GM23338 (cell line): ENCODE results near the gene AKT1S1. TPM values are rescaled to one million over a fixed set of nuclear protein-coding genes. Genes with fewer than 3 reads are reported as not detected.

ENCODE experiments used
- ATAC-seq: fragments of 200-7000 bp; cut with Tn5 transposase; 3 replicates; pipeline ENCODE4 v1.9.1; 2020
- DNase-seq: peaks from one replicate; pipeline ENCODE4 v3.0.0-alpha.2; 2015; ENCODE audit warnings: low spot score
- H2AFZ ChIP-seq: fragments of 200-600 bp; sonication (generic); 2 replicates; pipeline ENCODE4 v1.8.0; 2016; ENCODE audit warnings: antibody characterized with exemption, mild to moderate bottlenecking, moderate library complexity
- H3F3A ChIP-seq: fragments of 200-600 bp; sonication (generic); replicated peaks from 2 replicates; pipeline ENCODE4 v1.8.0; 2017; ENCODE audit warnings: antibody characterized with exemption, mixed run types, low read depth
- H3K27ac ChIP-seq: fragments of 200-600 bp; sonication (generic); 2 replicates; pipeline ENCODE4 v1.6.1; 2016; ENCODE audit warnings: low read depth
- H3K27me3 ChIP-seq: fragments of 200-600 bp; sonication (generic); 2 replicates; pipeline ENCODE4 v1.8.0; 2016; ENCODE audit warnings: mild to moderate bottlenecking, mixed run types, moderate library complexity; ENCODE audit not compliant: insufficient read depth
- H3K36me3 ChIP-seq: fragments of 200-600 bp; sonication (generic); 2 replicates; pipeline ENCODE4 v1.8.0; 2016; ENCODE audit warnings: mild to moderate bottlenecking; ENCODE audit not compliant: insufficient read depth
- H3K4me1 ChIP-seq: fragments of 200-600 bp; sonication (generic); 2 replicates; pipeline ENCODE4 v1.8.0; 2016; ENCODE audit warnings: mild to moderate bottlenecking, moderate library complexity; ENCODE audit not compliant: insufficient read depth
- H3K4me2 ChIP-seq: fragments of 200-600 bp; sonication (generic); 2 replicates; pipeline ENCODE4 v1.7.1; 2017; ENCODE audit warnings: mixed run types
- H3K4me3 ChIP-seq: fragments of 200-600 bp; sonication (generic); 2 replicates; pipeline ENCODE4 v1.6.1; 2016; ENCODE audit warnings: mixed run types
- H3K79me2 ChIP-seq: fragments of 200-600 bp; sonication (generic); replicated peaks from 2 replicates; pipeline ENCODE4 v1.8.0; 2017; ENCODE audit warnings: mild to moderate bottlenecking; ENCODE audit not compliant: insufficient read depth
- H3K9me2 ChIP-seq: fragments of 200-600 bp; sonication (generic); 2 replicates; pipeline ENCODE4 v1.8.0; 2017; ENCODE audit not compliant: insufficient read depth
- H4K20me1 ChIP-seq: fragments of 200-600 bp; sonication (generic); replicated peaks from 2 replicates; pipeline ENCODE4 v1.8.0; 2017; ENCODE audit warnings: mild to moderate bottlenecking; ENCODE audit not compliant: insufficient read depth
- H3K27ac Mint-ChIP-seq: 2 replicates; pipeline ENCODE4 v1.8.0; 2020; ENCODE audit warnings: inconsistent platforms, mild to moderate bottlenecking, moderate library complexity, mixed read lengths
- H3K27me3 Mint-ChIP-seq: 3 replicates; pipeline ENCODE4 v1.8.0; 2022; ENCODE audit warnings: low read depth, mild to moderate bottlenecking, moderate library complexity, mixed read lengths, inconsistent platforms; ENCODE audit not compliant: insufficient read depth, poor library complexity
- H3K36me3 Mint-ChIP-seq: 3 replicates; pipeline ENCODE4 v1.8.0; 2021; ENCODE audit warnings: low read depth, mild to moderate bottlenecking, inconsistent platforms, moderate library complexity, mixed read lengths
- H3K4me1 Mint-ChIP-seq: 3 replicates; pipeline ENCODE4 v1.8.0; 2020; ENCODE audit warnings: mild to moderate bottlenecking, inconsistent platforms, mixed read lengths
- H3K4me3 Mint-ChIP-seq: 3 replicates; pipeline ENCODE4 v1.8.0; 2021; ENCODE audit warnings: moderate library complexity, mild to moderate bottlenecking, inconsistent platforms, mixed read lengths
- H3K9me3 Mint-ChIP-seq: 3 replicates; pipeline ENCODE4 v1.8.0; 2020; ENCODE audit warnings: moderate library complexity, mild to moderate bottlenecking, inconsistent platforms, mixed read lengths
- CREB1 ChIP-seq: fragments of 250-450 bp; sonication (Bioruptor Pico); IDR thresholded peaks from 2 replicates; pipeline ENCODE4 v1.5.0; 2020; ENCODE audit warnings: low read depth, mild to moderate bottlenecking, moderate library complexity
- EZH2 ChIP-seq: fragments of 200-600 bp; sonication (generic); IDR thresholded peaks from one replicate; pipeline ENCODE4 v1.8.0; 2017; ENCODE audit warnings: antibody characterized with exemption, mild to moderate bottlenecking, low read depth; ENCODE audit not compliant: unreplicated experiment
- EZH2phosphoT487 ChIP-seq: fragments of 200-600 bp; sonication (generic); IDR thresholded peaks from one replicate; pipeline ENCODE4 v1.8.1; 2018; ENCODE audit warnings: antibody characterized with exemption; ENCODE audit not compliant: unreplicated experiment
- JUNB ChIP-seq: IDR thresholded peaks from one replicate; pipeline ENCODE4 v1.6.1; 2016; ENCODE audit warnings: antibody characterized with exemption; ENCODE audit not compliant: unreplicated experiment
- NANOG ChIP-seq: IDR thresholded peaks from 2 replicates; pipeline ENCODE4 v1.6.1; 2016; ENCODE audit warnings: antibody characterized with exemption, borderline replicate concordance
- POLR2AphosphoS5 ChIP-seq: IDR thresholded peaks from 2 replicates; pipeline ENCODE4 v1.6.1; 2016; ENCODE audit warnings: antibody characterized with exemption, low read depth
- STAT1 ChIP-seq: IDR thresholded peaks from one replicate; pipeline ENCODE4 v1.6.1; 2016; ENCODE audit warnings: antibody characterized with exemption; ENCODE audit not compliant: unreplicated experiment
- ZNF114 ChIP-seq: fragments of 250-450 bp; sonication (Bioruptor Pico); IDR thresholded peaks from 2 replicates; pipeline ENCODE4 v1.5.0; 2020; ENCODE audit warnings: mild to moderate bottlenecking, moderate library complexity
- ZNF331 ChIP-seq: fragments of 250-450 bp; sonication (Bioruptor Pico); IDR thresholded peaks from 2 replicates; pipeline ENCODE4 v1.5.0; 2020; ENCODE audit warnings: low read depth, mild to moderate bottlenecking, moderate library complexity
- polyA plus RNA-seq: library from polyadenylated mRNA; unstranded; fragments of >200 nt; fragmentation: Nextera tagmentation; extraction: Ambion mirVana; gene quantifications from 2 replicates; pipeline ENCODE4 v1.2.1, GENCODE V29; 2016
- total RNA-seq: library from RNA; depleted of rRNA; stranded (reverse); fragments of >200 nt; shearing (Covaris generic); gene quantifications from 2 replicates; pipeline ENCODE4 v1.2.3, GENCODE V29; 2014
- TF ChIP-seq, protein P1 (sequence below): IDR thresholded peaks from 2 replicates; pipeline ENCODE4 v1.6.1; 2016; ENCODE audit warnings: antibody characterized with exemption
- TF ChIP-seq, protein P2 (sequence below), 2 experiments: fragments of 200-600 bp in 1 of 2; sonication (generic) in 1 of 2; conservative IDR thresholded peaks; 2 replicates each; pipeline versions ENCODE4 v1.5.1 to v1.6.1; 2016 to 2017; ENCODE audit warnings: antibody characterized with exemption in 2 of 2, low read depth in 2 of 2, mild to moderate bottlenecking in 2 of 2, moderate library complexity in 1 of 2
- TF ChIP-seq, protein P3 (sequence below): IDR thresholded peaks from one replicate; pipeline ENCODE4 v1.6.1; 2018; ENCODE audit warnings: antibody characterized with exemption; ENCODE audit not compliant: unreplicated experiment
- TF ChIP-seq, protein P4 (sequence below): fragments of 250-450 bp; sonication (Bioruptor Pico); IDR thresholded peaks from 2 replicates; pipeline ENCODE4 v1.5.0; 2020; ENCODE audit warnings: mild to moderate bottlenecking, moderate library complexity

AKT1S1 gene
- total and polyA plus RNA-seq, 2 experiments from 2014 or later: 21.5 to 28.6 TPM

DNA sequence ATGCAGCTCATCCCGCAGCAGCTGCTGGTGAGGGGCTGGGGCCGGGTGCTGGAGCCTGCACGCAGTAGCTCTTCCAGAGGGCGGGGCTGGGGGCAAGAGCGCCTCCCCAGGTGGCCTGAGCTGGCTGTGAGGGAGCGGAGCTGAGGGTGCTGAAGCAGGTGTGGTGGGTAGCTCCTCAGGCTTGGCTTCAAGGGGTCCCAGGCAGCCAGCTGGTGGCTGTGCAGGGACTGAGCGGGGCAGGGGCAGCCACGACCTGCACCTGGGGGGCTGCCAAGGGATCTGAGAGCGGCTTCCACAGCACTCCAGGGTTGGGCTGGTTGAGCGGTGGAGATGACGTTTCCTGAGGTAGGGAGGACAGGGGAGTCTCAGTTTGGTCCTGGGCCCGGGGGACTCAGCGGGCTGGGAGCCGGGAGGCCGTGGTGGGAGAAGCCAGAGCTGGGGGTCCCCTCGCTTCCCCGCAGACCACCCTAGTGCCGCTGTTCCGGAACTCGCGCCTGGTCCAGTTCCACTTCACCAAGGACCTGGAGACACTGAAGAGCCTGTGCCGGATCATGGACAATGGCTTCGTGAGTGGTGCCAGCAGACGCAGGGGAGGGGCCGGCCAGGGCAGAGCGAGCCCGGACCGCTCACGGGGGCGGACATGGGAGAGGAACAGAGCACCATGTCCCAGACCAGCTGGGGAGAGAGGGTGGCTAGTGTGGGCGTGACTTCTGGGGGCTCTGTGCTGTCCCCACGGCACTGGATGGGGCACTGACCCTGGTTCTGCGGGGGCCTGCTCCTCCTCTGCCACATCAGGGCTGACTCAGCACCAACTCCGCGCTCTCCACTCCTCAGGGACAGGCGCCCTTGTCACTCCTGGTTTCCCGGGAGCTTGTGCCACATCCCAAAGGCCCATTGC lies 18.8 kb downstream of the AKT1S1 start:
- no peaks in the 10 kb centered on the region for H3K27me3 ChIP-seq
- peaks cover 66% of the 10 kb centered on the region for H3F3A ChIP-seq
- no peak for TF ChIP-seq EZH2
- TF ChIP-seq ZNF331 (CRISPR knock-in tag): no peak
- no peak for TF ChIP-seq JUNB
- TF ChIP-seq, protein P1, sequence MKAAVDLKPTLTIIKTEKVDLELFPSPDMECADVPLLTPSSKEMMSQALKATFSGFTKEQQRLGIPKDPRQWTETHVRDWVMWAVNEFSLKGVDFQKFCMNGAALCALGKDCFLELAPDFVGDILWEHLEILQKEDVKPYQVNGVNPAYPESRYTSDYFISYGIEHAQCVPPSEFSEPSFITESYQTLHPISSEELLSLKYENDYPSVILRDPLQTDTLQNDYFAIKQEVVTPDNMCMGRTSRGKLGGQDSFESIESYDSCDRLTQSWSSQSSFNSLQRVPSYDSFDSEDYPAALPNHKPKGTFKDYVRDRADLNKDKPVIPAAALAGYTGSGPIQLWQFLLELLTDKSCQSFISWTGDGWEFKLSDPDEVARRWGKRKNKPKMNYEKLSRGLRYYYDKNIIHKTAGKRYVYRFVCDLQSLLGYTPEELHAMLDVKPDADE: no peak
- no peak for TF ChIP-seq STAT1
- TF ChIP-seq EZH2phosphoT487: no peak
- TF ChIP-seq CREB1 (CRISPR knock-in tag): no peak
- TF ChIP-seq, protein P2, sequence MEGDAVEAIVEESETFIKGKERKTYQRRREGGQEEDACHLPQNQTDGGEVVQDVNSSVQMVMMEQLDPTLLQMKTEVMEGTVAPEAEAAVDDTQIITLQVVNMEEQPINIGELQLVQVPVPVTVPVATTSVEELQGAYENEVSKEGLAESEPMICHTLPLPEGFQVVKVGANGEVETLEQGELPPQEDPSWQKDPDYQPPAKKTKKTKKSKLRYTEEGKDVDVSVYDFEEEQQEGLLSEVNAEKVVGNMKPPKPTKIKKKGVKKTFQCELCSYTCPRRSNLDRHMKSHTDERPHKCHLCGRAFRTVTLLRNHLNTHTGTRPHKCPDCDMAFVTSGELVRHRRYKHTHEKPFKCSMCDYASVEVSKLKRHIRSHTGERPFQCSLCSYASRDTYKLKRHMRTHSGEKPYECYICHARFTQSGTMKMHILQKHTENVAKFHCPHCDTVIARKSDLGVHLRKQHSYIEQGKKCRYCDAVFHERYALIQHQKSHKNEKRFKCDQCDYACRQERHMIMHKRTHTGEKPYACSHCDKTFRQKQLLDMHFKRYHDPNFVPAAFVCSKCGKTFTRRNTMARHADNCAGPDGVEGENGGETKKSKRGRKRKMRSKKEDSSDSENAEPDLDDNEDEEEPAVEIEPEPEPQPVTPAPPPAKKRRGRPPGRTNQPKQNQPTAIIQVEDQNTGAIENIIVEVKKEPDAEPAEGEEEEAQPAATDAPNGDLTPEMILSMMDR (conservative IDR thresholded peaks at IDR 0.05; ENCODE audit: low read depth in 2 of 2): no peak
- no peak for TF ChIP-seq ZNF114
- no peak for TF ChIP-seq NANOG
- TF ChIP-seq, protein P3, sequence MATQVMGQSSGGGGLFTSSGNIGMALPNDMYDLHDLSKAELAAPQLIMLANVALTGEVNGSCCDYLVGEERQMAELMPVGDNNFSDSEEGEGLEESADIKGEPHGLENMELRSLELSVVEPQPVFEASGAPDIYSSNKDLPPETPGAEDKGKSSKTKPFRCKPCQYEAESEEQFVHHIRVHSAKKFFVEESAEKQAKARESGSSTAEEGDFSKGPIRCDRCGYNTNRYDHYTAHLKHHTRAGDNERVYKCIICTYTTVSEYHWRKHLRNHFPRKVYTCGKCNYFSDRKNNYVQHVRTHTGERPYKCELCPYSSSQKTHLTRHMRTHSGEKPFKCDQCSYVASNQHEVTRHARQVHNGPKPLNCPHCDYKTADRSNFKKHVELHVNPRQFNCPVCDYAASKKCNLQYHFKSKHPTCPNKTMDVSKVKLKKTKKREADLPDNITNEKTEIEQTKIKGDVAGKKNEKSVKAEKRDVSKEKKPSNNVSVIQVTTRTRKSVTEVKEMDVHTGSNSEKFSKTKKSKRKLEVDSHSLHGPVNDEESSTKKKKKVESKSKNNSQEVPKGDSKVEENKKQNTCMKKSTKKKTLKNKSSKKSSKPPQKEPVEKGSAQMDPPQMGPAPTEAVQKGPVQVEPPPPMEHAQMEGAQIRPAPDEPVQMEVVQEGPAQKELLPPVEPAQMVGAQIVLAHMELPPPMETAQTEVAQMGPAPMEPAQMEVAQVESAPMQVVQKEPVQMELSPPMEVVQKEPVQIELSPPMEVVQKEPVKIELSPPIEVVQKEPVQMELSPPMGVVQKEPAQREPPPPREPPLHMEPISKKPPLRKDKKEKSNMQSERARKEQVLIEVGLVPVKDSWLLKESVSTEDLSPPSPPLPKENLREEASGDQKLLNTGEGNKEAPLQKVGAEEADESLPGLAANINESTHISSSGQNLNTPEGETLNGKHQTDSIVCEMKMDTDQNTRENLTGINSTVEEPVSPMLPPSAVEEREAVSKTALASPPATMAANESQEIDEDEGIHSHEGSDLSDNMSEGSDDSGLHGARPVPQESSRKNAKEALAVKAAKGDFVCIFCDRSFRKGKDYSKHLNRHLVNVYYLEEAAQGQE: no peak
- no peak; the same call in none of the 2 replicates for TF ChIP-seq POLR2AphosphoS5
- TF ChIP-seq, protein P4, sequence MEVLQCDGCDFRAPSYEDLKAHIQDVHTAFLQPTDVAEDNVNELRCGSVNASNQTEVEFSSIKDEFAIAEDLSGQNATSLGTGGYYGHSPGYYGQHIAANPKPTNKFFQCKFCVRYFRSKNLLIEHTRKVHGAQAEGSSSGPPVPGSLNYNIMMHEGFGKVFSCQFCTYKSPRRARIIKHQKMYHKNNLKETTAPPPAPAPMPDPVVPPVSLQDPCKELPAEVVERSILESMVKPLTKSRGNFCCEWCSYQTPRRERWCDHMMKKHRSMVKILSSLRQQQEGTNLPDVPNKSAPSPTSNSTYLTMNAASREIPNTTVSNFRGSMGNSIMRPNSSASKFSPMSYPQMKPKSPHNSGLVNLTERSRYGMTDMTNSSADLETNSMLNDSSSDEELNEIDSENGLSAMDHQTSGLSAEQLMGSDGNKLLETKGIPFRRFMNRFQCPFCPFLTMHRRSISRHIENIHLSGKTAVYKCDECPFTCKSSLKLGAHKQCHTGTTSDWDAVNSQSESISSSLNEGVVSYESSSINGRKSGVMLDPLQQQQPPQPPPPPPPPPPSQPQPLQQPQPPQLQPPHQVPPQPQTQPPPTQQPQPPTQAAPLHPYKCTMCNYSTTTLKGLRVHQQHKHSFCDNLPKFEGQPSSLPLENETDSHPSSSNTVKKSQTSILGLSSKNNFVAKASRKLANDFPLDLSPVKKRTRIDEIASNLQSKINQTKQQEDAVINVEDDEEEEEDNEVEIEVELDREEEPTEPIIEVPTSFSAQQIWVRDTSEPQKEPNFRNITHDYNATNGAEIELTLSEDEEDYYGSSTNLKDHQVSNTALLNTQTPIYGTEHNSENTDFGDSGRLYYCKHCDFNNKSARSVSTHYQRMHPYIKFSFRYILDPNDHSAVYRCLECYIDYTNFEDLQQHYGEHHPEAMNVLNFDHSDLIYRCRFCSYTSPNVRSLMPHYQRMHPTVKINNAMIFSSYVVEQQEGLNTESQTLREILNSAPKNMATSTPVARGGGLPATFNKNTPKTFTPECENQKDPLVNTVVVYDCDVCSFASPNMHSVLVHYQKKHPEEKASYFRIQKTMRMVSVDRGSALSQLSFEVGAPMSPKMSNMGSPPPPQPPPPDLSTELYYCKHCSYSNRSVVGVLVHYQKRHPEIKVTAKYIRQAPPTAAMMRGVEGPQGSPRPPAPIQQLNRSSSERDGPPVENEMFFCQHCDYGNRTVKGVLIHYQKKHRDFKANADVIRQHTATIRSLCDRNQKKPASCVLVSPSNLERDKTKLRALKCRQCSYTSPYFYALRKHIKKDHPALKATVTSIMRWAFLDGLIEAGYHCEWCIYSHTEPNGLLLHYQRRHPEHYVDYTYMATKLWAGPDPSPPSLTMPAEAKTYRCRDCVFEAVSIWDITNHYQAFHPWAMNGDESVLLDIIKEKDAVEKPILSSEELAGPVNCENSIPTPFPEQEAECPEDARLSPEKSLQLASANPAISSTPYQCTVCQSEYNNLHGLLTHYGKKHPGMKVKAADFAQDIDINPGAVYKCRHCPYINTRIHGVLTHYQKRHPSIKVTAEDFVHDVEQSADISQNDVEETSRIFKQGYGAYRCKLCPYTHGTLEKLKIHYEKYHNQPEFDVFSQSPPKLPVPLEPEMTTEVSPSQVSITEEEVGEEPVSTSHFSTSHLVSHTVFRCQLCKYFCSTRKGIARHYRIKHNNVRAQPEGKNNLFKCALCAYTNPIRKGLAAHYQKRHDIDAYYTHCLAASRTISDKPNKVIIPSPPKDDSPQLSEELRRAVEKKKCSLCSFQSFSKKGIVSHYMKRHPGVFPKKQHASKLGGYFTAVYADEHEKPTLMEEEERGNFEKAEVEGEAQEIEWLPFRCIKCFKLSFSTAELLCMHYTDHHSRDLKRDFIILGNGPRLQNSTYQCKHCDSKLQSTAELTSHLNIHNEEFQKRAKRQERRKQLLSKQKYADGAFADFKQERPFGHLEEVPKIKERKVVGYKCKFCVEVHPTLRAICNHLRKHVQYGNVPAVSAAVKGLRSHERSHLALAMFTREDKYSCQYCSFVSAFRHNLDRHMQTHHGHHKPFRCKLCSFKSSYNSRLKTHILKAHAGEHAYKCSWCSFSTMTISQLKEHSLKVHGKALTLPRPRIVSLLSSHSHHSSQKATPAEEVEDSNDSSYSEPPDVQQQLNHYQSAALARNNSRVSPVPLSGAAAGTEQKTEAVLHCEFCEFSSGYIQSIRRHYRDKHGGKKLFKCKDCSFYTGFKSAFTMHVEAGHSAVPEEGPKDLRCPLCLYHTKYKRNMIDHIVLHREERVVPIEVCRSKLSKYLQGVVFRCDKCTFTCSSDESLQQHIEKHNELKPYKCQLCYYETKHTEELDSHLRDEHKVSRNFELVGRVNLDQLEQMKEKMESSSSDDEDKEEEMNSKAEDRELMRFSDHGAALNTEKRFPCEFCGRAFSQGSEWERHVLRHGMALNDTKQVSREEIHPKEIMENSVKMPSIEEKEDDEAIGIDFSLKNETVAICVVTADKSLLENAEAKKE (CRISPR knock-in tag): no peak
- H3K27ac Mint-ChIP-seq: no peak overlapping the region
- peaks cover 3% of the 10 kb centered on the region; the same call in 1 of the 2 replicates for H3K4me1 ChIP-seq
- ATAC-seq (no peak), DNase-seq (no peak)
- no peak overlapping the region for H3K4me2 ChIP-seq
- no peak overlapping the region for H3K4me3 ChIP-seq
- no peak overlapping the region for H2AFZ ChIP-seq
- no peaks in the 10 kb centered on the region for H3K9me2 ChIP-seq
- H3K9me3 Mint-ChIP-seq: peaks cover 6% of the 10 kb centered on the region; the same call in 2 of the 3 replicates
- peaks cover 68% of the 10 kb centered on the region for H3K36me3 Mint-ChIP-seq
- H3K79me2 ChIP-seq: peaks cover 9% of the 10 kb centered on the region
- H3K4me3 Mint-ChIP-seq: peak overlapping the region; percentile 14; the same call in 2 of the 3 replicates
- H3K4me1 Mint-ChIP-seq: peaks cover 14% of the 10 kb centered on the region
- peak overlapping the region; percentile 19; the same call in 1 of the 2 replicates for H3K27ac ChIP-seq
- peaks cover 15% of the 10 kb centered on the region for H4K20me1 ChIP-seq
- peaks cover 3% of the 10 kb centered on the region; the same call in 1 of the 2 replicates for H3K36me3 ChIP-seq
- peaks cover 53% of the 10 kb centered on the region for H3K27me3 Mint-ChIP-seq
